Karpas-422 (cell line): Measurements from ENCODE around the gene ID2. TPM values are rescaled to one million over a fixed set of nuclear protein-coding genes. Genes with fewer than 3 reads are reported as not detected.

ENCODE experiments used
- DNase-seq: peaks from one replicate; pipeline ENCODE4 v3.0.0-alpha.2; 2015
- H2AFZ ChIP-seq: fragments of 200-600 bp; sonication (generic); 2 replicates; pipeline ENCODE4 v1.6.1; 2014; ENCODE audit warnings: antibody characterized with exemption, low read length, mixed read lengths
- H3K27ac ChIP-seq: fragments of 200-600 bp; sonication (generic); 2 replicates; pipeline ENCODE4 v1.5.1; 2014; ENCODE audit warnings: mild to moderate bottlenecking, low read length, moderate library complexity
- H3K27me3 ChIP-seq: fragments of 200-600 bp; sonication (generic); 2 replicates; pipeline ENCODE4 v1.6.1; 2014; ENCODE audit warnings: low read length, mixed read lengths
- H3K36me3 ChIP-seq: fragments of 200-600 bp; sonication (generic); 2 replicates; pipeline ENCODE4 v1.6.1; 2014; ENCODE audit warnings: low read length, mixed read lengths; ENCODE audit not compliant: insufficient read depth
- H3K4me1 ChIP-seq: fragments of 200-600 bp; sonication (generic); 2 replicates; pipeline ENCODE4 v1.6.1; 2014; ENCODE audit warnings: mild to moderate bottlenecking, low read length, mixed read lengths
- H3K4me2 ChIP-seq: fragments of 200-600 bp; sonication (generic); 2 replicates; pipeline ENCODE4 v1.6.1; 2014; ENCODE audit warnings: low read length, low read depth, mild to moderate bottlenecking; ENCODE audit not compliant: poor library complexity, severe bottlenecking
- H3K4me3 ChIP-seq: fragments of 200-600 bp; sonication (generic); 2 replicates; pipeline ENCODE4 v1.5.1; 2014; ENCODE audit warnings: mild to moderate bottlenecking, antibody characterized with exemption, low read length, mixed read lengths
- H3K79me2 ChIP-seq: fragments of 200-600 bp; sonication (generic); 2 replicates; pipeline ENCODE4 v1.6.1; 2014; ENCODE audit warnings: mild to moderate bottlenecking, low read length, mixed read lengths
- H3K9ac ChIP-seq: fragments of 200-600 bp; sonication (generic); 2 replicates; pipeline ENCODE4 v1.6.0; 2014; ENCODE audit warnings: low read length
- H3K9me2 ChIP-seq: fragments of 200-600 bp; sonication (generic), shearing (Covaris generic); replicated peaks from 2 replicates; pipeline ENCODE4 v1.6.0; 2014; ENCODE audit warnings: mild to moderate bottlenecking, low read length, moderate library complexity; ENCODE audit not compliant: insufficient read depth
- H3K9me3 ChIP-seq: fragments of 300-700, 200-600 bp; sonication (generic); 2 replicates; pipeline ENCODE4 v1.6.1; 2014; ENCODE audit warnings: low read length, mixed read lengths
- H4K20me1 ChIP-seq: fragments of 200-600 bp; sonication (generic); 2 replicates; pipeline ENCODE4 v1.6.1; 2014; ENCODE audit warnings: mild to moderate bottlenecking, antibody characterized with exemption, low read length, low read depth; ENCODE audit not compliant: insufficient read depth
- total RNA-seq: library from RNA; depleted of rRNA; stranded (reverse); fragments of >200 nt; shearing (Covaris generic); gene quantifications from 2 replicates; pipeline ENCODE4 v1.2.3, GENCODE V29; 2014; ENCODE audit warnings: low replicate concordance

ID2 gene
- total RNA-seq, 1 experiment from 2014 or later = 33.9 TPM

DNA sequence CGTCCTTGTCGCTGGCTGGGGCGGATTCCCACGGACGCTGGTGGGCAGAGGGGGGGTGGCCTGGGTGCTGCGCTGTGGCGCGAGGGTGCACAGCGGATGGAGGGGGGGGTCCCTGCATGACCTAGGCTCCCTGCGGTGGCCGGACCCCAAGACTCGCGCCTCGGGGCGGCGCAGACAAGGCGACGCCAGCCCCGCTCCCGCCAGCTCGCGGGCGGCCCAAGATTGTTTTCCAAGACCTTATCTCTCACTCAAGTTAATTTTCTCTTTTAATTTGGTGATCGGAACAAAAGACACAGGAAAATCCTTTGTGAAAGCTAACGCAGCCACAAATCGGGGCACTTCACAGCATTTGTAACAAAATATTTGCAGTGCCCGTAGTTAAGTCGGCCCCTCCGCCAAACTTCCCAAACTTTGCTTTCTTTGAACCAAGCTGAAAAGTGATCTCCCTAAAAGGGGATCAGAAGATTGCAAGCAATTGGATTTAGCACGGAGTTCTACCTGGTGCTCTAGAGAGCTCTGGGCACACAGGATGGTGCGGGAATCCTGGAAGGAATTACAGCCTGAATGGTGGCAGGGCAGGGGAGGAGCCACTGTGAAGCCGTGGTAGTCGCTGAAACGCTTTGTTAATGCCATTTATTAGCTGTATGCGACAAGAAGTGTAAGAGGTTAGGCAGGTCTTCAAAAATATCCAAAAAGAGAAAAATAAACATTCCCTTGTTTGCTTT, 4.8 kb upstream of the ID2 start:
- H3K9me2 ChIP-seq = no peaks in the 10 kb centered on the region
- no peak overlapping the region for H3K4me2 ChIP-seq
- H3K27me3 ChIP-seq = no peaks in the 10 kb centered on the region
- no peaks in the 10 kb centered on the region for H3K36me3 ChIP-seq
- H2AFZ ChIP-seq = no peak overlapping the region
- no peak overlapping the region for H3K4me3 ChIP-seq
- no peaks in the 10 kb centered on the region for H3K79me2 ChIP-seq
- no peak overlapping the region for H3K9ac ChIP-seq
- DNase-seq = no peak
- H3K27ac ChIP-seq = no peak overlapping the region
- H4K20me1 ChIP-seq = no peaks in the 10 kb centered on the region
- peaks cover 33% of the 10 kb centered on the region for H3K4me1 ChIP-seq
- H3K9me3 ChIP-seq = no peaks in the 10 kb centered on the region

DNA sequence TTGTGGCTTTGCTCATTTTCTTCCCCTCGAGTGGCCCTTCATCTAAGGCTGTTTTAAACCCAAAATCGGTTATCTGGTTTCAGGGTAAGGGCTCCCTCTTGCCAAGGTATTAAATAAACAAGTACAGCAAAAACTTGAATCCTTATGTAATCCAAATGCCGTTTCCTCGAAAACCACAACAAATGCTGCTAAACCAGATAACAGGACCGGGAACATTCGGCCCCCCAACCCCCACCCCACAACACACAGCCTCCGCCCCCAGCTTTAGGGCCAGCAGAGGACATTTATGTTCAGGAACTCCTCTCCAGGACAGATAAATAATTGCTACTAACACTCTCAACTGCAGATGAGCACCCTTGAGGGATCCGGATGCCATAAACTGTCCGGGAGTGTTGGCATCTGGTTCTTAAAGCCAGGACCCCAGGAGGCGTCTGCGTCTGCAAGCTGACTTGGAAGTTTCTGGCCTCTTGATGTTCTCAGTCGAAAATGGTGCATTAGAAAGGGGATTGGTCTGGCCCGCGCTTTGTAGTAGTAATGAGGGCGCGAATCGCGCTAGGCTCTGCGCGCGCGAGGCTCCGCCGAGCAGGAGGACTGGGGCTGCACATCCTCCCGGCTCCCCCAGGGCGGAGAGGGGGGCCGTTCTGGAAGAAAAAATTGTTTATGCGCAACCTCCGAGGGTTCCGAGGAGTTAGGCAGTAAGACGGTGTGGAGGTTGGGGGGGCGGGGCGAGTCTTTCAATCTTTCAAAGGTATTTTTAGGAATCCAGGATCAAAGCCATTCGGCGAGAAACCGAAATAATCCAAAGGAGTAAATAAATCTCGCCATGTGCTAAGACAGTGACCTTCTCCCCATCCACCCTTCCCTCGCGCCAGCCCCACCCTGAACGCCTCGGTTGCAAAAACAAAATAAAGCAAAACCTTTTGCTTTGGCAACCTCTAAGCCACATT, 3.9 kb upstream of the ID2 start:
- peak; percentile 42 for DNase-seq
- H3K9me2 ChIP-seq = no peaks in the 10 kb centered on the region
- H3K9ac ChIP-seq = peak overlapping the region; percentile 41; the same call in 1 of the 2 replicates
- peaks cover 5% of the 10 kb centered on the region; the same call in 1 of the 2 replicates for H3K27me3 ChIP-seq
- H3K27ac ChIP-seq = no peak overlapping the region
- no peaks in the 10 kb centered on the region; the same call in 1 of the 2 replicates for H4K20me1 ChIP-seq
- peak overlapping the region; percentile 58 for H3K4me2 ChIP-seq
- H3K79me2 ChIP-seq = no peaks in the 10 kb centered on the region
- no peaks in the 10 kb centered on the region for H3K36me3 ChIP-seq
- no peak overlapping the region for H2AFZ ChIP-seq
- H3K4me3 ChIP-seq = peak overlapping the region; percentile 37; the same call in 1 of the 2 replicates
- peaks cover 41% of the 10 kb centered on the region for H3K4me1 ChIP-seq
- no peaks in the 10 kb centered on the region for H3K9me3 ChIP-seq

DNA sequence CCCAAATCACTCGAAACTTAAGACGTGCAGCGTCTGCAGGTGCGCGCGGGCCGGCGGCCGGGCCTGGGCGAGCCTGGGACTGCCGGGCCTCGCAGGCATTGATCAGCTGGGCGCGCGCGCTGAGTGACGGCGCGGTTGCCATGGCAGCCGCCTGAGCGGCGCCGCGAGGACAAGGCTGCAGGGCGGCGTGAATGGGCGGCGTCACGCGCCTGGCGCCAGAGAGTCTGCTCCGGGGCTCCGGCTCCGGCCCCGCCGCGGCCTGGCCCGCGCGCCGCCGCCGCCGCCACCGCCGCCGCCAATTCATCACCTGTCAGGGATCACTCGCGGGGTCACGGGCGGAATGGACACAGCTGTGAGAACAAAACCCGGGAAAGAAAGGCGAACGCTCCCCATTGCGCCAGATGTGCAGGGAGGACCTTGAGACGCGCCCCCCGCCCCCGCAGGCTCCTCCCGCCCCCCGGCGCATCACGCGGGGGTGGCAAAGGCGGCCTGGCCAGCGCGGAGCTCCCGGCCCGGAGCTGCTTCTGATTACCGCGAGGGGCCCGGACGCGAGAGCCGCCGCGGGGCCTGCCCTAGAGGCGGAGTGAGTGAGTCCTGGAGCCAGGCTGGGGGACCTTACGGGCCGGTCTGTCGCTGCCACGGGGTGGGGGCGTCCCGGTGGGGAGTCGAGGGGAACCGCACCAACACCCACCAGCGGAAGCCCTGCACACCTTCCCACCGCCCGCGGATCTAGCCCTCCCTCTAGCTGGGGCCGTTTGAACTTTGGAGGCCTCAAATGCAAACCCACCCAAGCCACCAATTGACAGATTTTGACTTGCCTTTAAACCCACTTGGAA, 2.9 kb upstream of the ID2 start:
- Histone ChIP-seq H3K27me3 (peaks cover 5% of the 10 kb centered on the region; the same call in 1 of the 2 replicates), H2AFZ (0 out of 2 replicates have a peak overlapping the region, but pooled peaks have one; percentile 48), H3K79me2 (no peaks in the 10 kb centered on the region), H3K9me3 (no peaks in the 10 kb centered on the region), H3K4me3 (peak overlapping the region; percentile 69), H3K9ac (peak overlapping the region; percentile 72), H3K4me2 (peak overlapping the region; percentile 77), H3K36me3 (no peaks in the 10 kb centered on the region), H4K20me1 (no peaks in the 10 kb centered on the region; the same call in 1 of the 2 replicates), H3K27ac (no peak overlapping the region), H3K4me1 (peaks cover 49% of the 10 kb centered on the region), H3K9me2 (no peaks in the 10 kb centered on the region)
- DNase-seq = peak; percentile 95

DNA sequence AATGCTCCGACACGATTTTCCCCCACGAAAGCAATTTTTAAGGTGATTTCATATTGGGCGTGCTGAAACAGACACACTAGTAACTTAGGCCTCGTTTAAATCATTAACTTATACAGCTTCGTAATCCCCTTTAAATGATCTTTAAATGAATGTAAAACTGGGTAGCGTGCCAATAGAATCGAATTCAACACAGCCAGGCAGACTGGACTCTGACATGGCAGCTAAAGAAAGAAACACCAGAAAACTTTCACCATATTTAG, 2.4 kb upstream of the ID2 start:
- Histone ChIP-seq H3K4me2 (peak overlapping the region; percentile 77), H2AFZ (0 out of 2 replicates have a peak overlapping the region, but pooled peaks have one; percentile 48)
- no peak for DNase-seq

DNA sequence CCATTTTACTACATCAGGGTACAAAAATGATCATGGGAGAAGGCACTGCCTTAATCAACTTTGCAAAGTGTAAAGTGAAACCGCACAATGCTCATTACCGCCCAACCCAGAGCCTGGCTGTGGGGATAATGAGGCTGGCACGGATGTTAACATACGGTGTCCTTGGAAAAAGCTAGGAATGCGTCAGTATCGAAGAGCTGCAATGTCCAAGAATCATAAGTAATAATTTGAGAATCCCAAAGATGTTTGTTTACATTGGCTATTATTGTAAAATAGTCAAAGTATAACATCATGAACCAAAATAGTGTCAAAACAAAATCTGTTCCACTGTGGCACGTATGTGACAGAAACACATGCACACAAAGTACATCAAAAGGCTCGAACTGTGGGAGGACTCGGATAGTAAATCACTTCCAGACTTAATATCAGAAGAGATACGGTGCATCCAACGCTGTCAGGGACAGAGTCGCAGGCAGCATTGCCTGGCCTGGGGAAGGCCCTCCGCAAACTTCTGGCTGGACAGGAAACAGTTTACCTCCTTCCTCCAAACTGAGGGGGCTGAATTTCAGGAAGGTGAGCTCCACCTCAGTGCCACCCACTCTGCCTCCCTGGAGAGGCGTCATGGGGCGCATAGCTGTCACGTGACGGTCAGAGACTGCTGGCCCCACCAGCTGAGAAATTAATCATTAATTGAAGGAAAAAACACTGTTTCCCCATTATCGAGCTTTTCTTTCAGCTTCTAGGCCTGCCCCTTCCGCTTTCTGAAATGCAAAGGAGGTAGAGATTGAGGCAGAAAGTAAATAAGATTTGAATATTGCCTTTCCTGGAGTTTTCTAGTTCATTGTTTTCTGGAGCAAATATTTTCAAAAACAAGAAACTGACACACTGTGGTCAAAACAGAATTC, 1.8 kb upstream of the ID2 start:
- Histone ChIP-seq H3K79me2 (no peaks in the 10 kb centered on the region), H3K9me2 (no peaks in the 10 kb centered on the region), H3K4me2 (peak overlapping the region; percentile 94), H3K9ac (no peak overlapping the region; the same call in 1 of the 2 replicates), H4K20me1 (no peaks in the 10 kb centered on the region; the same call in 1 of the 2 replicates), H3K9me3 (no peaks in the 10 kb centered on the region), H3K36me3 (no peaks in the 10 kb centered on the region), H2AFZ (no peak overlapping the region), H3K4me1 (peaks cover 55% of the 10 kb centered on the region), H3K27me3 (peaks cover 5% of the 10 kb centered on the region; the same call in 1 of the 2 replicates), H3K27ac (peak overlapping the region; percentile 80), H3K4me3 (no peak overlapping the region)
- peak; percentile 42 for DNase-seq

More for the DNA sequence above, 2.4 kb upstream of the ID2 start:
- no peaks in the 10 kb centered on the region; the same call in 1 of the 2 replicates for H4K20me1 ChIP-seq
- H3K9ac ChIP-seq = peak overlapping the region; percentile 72
- H3K27ac ChIP-seq = no peak overlapping the region
- peak overlapping the region; percentile 69 for H3K4me3 ChIP-seq
- H3K79me2 ChIP-seq = no peaks in the 10 kb centered on the region
- no peaks in the 10 kb centered on the region for H3K9me3 ChIP-seq
- peaks cover 5% of the 10 kb centered on the region; the same call in 1 of the 2 replicates for H3K27me3 ChIP-seq
- H3K36me3 ChIP-seq = no peaks in the 10 kb centered on the region
- peaks cover 49% of the 10 kb centered on the region for H3K4me1 ChIP-seq
- no peaks in the 10 kb centered on the region for H3K9me2 ChIP-seq

DNA sequence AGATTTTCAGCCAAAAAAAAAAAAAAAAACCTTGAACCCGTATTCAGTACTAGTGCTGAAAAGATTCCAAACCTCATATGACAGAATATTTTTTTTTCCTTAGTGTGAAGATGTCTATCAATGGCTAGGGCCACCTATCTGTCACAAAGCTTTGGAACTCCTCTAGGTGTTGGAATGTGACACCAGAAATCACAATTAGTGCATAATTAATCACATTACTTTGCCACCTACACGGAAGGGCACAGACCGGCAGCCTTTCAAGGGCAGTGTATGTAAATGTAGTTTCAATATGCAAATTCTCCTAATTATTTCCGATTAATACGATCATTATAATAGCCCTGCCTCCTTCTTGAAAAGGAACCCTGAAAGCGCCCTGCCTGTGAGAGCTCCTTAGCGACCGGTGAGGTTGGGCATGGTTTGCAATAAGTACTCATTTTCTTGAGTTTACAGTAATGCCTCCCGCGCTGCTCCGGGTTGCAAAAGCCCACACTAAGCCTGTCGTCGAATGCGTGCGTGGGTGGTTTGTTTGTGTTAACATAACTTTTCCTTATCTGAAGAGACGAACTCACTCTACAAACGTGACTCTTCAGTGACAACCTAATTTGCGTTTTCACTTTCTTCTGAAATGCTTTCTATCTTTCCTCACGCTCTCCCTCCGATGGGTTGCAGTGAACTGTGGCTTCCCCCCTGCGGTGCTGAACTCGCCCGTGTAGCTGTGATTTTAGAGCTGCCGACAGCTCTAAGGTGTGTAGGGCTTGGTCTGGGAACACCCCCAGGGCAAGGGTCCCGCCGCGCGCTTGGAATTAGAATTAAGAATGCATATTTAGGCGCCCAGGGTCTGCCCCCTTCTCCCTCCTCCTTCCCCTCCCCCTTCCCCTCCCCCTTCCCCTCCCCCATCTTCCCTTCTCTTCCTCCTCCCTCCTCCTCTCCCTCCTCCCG, 765 bp upstream of the ID2 start:
- H3K27ac ChIP-seq = peak overlapping the region; percentile 80
- H3K9me3 ChIP-seq = no peaks in the 10 kb centered on the region
- H3K36me3 ChIP-seq = no peaks in the 10 kb centered on the region
- peak overlapping the region; percentile 70 for H3K9ac ChIP-seq
- H4K20me1 ChIP-seq = no peaks in the 10 kb centered on the region; the same call in 1 of the 2 replicates
- peak overlapping the region; percentile 71 for H3K4me3 ChIP-seq
- H3K4me2 ChIP-seq = peak overlapping the region; percentile 94
- DNase-seq = peak; percentile 92
- no peaks in the 10 kb centered on the region for H3K9me2 ChIP-seq
- H2AFZ ChIP-seq = peak overlapping the region; percentile 79; the same call in 1 of the 2 replicates
- peaks cover 5% of the 10 kb centered on the region; the same call in 1 of the 2 replicates for H3K27me3 ChIP-seq
- no peaks in the 10 kb centered on the region for H3K79me2 ChIP-seq
- peaks cover 63% of the 10 kb centered on the region for H3K4me1 ChIP-seq
